DND-41 (cell line): Measurements from ENCODE around the gene B3GALT4.

Experiments used
- CTCF ChIP-seq: IDR thresholded peaks from 2 replicates; pipeline ENCODE4 v1.5.1; 2012; ENCODE audit warnings: borderline replicate concordance, low read length, moderate library complexity, mild to moderate bottlenecking; ENCODE audit not compliant: poor library complexity, severe bottlenecking; ENCODE audit errors: extremely low read depth
- EZH2 ChIP-seq: IDR thresholded peaks from 3 replicates; pipeline ENCODE4 v1.6.1; 2012; ENCODE audit warnings: borderline replicate concordance, low read depth, mild to moderate bottlenecking, moderate library complexity, low read length, inconsistent platforms; ENCODE audit not compliant: severe bottlenecking

- TF ChIP-seq EZH2 (no peak), CTCF (no peak)
Observed at GRCh38 chr6:33316603-33317418, 39.9 kb downstream of the B3GALT4 start.
